Fibroblast of mammary gland (primary cell): Measurements from ENCODE around the gene PLEKHA5.
A peak's percentile ranks its signal among the peaks of the same experiment; 100 is the strongest.

Source experiments
- DNase-seq: peaks from one replicate; pipeline ENCODE4 v3.0.0-alpha.2; 2010; ENCODE audit warnings: low read depth
- H3K4me3 ChIP-seq: 2 replicates; pipeline ENCODE4 v1.5.1; 2011; ENCODE audit warnings: low read depth, mild to moderate bottlenecking, low read length, moderate library complexity; ENCODE audit not compliant: control insufficient read depth
- CTCF ChIP-seq: conservative IDR thresholded peaks from 2 replicates; pipeline ENCODE4 v1.5.1; 2011; ENCODE audit warnings: low read depth, low read length, inconsistent platforms; ENCODE audit not compliant: control insufficient read depth, insufficient read depth

The PLEKHA5 gene

GRCh38 chr12:19177754-19178153, 48.2 kb downstream of the PLEKHA5 start:
- DNase-seq: peak; percentile 46
- no peak for TF ChIP-seq CTCF

GRCh38 chr12:19179986-19180385, 50.5 kb downstream of the PLEKHA5 start:
- no peak for TF ChIP-seq CTCF
- no peak for DNase-seq
- no peak overlapping the region for H3K4me3 ChIP-seq

More at GRCh38 chr12:19177754-19178153, 48.2 kb downstream of the PLEKHA5 start:
- H3K4me3 ChIP-seq: no peak overlapping the region

- peak; percentile 25 for TF ChIP-seq CTCF
- DNase-seq: peak; percentile 26
- H3K4me3 ChIP-seq: no peak overlapping the region
These were observed 52.3 kb downstream of the PLEKHA5 start for GRCh38 chr12:19181666-19182426.

GRCh38 chr12:19183121-19183838, 53.7 kb downstream of the PLEKHA5 start:
- peak; percentile 44 for DNase-seq
- TF ChIP-seq CTCF: peak; percentile 31
- no peak overlapping the region for H3K4me3 ChIP-seq

GRCh38 chr12:19185262-19185929, 55.9 kb downstream of the PLEKHA5 start:
- TF ChIP-seq CTCF: no peak
- no peak overlapping the region for H3K4me3 ChIP-seq
- DNase-seq: no peak

- peak; percentile 75 for DNase-seq
- peak; percentile 57 for TF ChIP-seq CTCF
- no peak overlapping the region for H3K4me3 ChIP-seq
These were observed 57.5 kb downstream of the PLEKHA5 start for GRCh38 chr12:19186722-19187661.
